Endothelial cell of umbilical vein (primary cell): ENCODE measurements around the gene TM9SF2. TPM values are rescaled to one million over a fixed set of nuclear protein-coding genes. Genes with fewer than 3 reads are reported as not detected.
"Not testable (repeated sequence)": the region's sequence is repeated elsewhere in the genome, so short reads cannot be mapped to it uniquely, and the experiment has no call there.

Source experiments
- BruUV-seq: library from RNA; stranded (reverse); fragments of 400-500 nt; replicated peaks from 2 replicates; lab custom pipeline; 2021; lab: Mats Ljungman, UMichigan
- CTCF ChIA-PET: fragments of 300-600, 350-600 bp; sonication (Branson Sonifier 250); formaldehyde crosslinking; loops from one replicate; lab custom pipeline; 2021; ENCODE audit warnings: antibody characterized with exemption, inconsistent platforms; lab: Charles Lee
- POLR2A ChIA-PET: fragments of 300-600, 350-600 bp; sonication (Branson Sonifier 250); formaldehyde crosslinking; loops from one replicate; lab custom pipeline; 2021; ENCODE audit warnings: antibody characterized with exemption, inconsistent platforms; lab: Charles Lee
- DNase-seq: peaks from one replicate; pipeline ENCODE4 v3.0.0-alpha.2; 2011; ENCODE audit warnings: low read depth, low spot score
- FAIRE-seq: peaks from 2 replicates; lab custom pipeline; 2011; peaks lifted over from hg19 to GRCh38; lab: Jason Lieb, UNC
- H2AFZ ChIP-seq: 2 replicates; pipeline ENCODE4 v1.6.0; 2012; ENCODE audit warnings: low read depth, low read length, control low read depth, inconsistent platforms
- H3K27ac ChIP-seq: 2 replicates; pipeline ENCODE4 v1.5.1; 2011; ENCODE audit warnings: low read depth, mild to moderate bottlenecking, control low read depth, low read length, moderate library complexity; ENCODE audit not compliant: insufficient read depth
- H3K27me3 ChIP-seq, 2 experiments: 2 replicates each; pipeline versions ENCODE4 v1.6.0 to v1.6.1; 2011; ENCODE audit warnings: low read length in 2 of 2, mixed read lengths in 1 of 2; ENCODE audit not compliant: control insufficient read depth in 2 of 2, insufficient read depth in 2 of 2
- H3K36me3 ChIP-seq, 2 experiments: 2 replicates in 1 of 2; 3 replicates in 1 of 2; pipeline ENCODE4 v1.5.1; 2011; ENCODE audit warnings: low read length in 2 of 2, mild to moderate bottlenecking in 1 of 2, moderate library complexity in 1 of 2; ENCODE audit not compliant: control insufficient read depth in 2 of 2, insufficient read depth in 2 of 2; ENCODE audit errors: extremely low read depth in 1 of 2
- H3K4me1 ChIP-seq: 3 replicates; pipeline ENCODE4 v1.5.1; 2011; ENCODE audit warnings: mild to moderate bottlenecking, low read length; ENCODE audit not compliant: control insufficient read depth, insufficient read depth; ENCODE audit errors: extremely low read depth
- H3K4me2 ChIP-seq: 2 replicates; pipeline ENCODE4 v1.6.1; 2011; ENCODE audit warnings: low read length, control low read depth, mixed read lengths; ENCODE audit not compliant: insufficient read depth
- H3K4me3 ChIP-seq, 3 experiments: fragments of 200-600 bp in 1 of 3; sonication (generic), shearing (Covaris generic) in 1 of 3; replicated peaks in 1 of 3; 2 replicates each; pipeline ENCODE4 v1.5.1; 2011 to 2016; ENCODE audit warnings: control low read depth in 3 of 3, low read length in 3 of 3, mild to moderate bottlenecking in 2 of 3, inconsistent platforms in 1 of 3, low read depth in 1 of 3, moderate library complexity in 1 of 3; ENCODE audit not compliant: insufficient read depth in 1 of 3
- H3K79me2 ChIP-seq: 2 replicates; pipeline ENCODE4 v1.6.0; 2012; ENCODE audit warnings: low read length, inconsistent platforms; ENCODE audit not compliant: control insufficient read depth, insufficient read depth
- H3K9ac ChIP-seq: replicated peaks from 2 replicates; pipeline ENCODE3; 2011; ENCODE audit warnings: low read length, control low read depth; ENCODE audit not compliant: insufficient read depth; ENCODE audit errors: extremely low read depth
- H3K9me1 ChIP-seq: replicated peaks from 3 replicates; pipeline ENCODE4 v1.6.0; 2011; ENCODE audit warnings: mild to moderate bottlenecking, low read length; ENCODE audit not compliant: control insufficient read depth, insufficient read depth; ENCODE audit errors: extremely low read depth
- H3K9me3 ChIP-seq: replicated peaks from 2 replicates; pipeline ENCODE4 v1.5.1; 2012; ENCODE audit warnings: low read length, inconsistent platforms; ENCODE audit not compliant: control insufficient read depth, insufficient read depth
- H4K20me1 ChIP-seq: replicated peaks from 2 replicates; pipeline ENCODE3; 2011; ENCODE audit warnings: mild to moderate bottlenecking, low read length; ENCODE audit not compliant: control insufficient read depth, insufficient read depth; ENCODE audit errors: extremely low read depth
- FOS ChIP-seq: IDR thresholded peaks from 2 replicates; pipeline ENCODE4 v1.6.1; 2011; ENCODE audit warnings: mild to moderate bottlenecking, low read length, moderate library complexity, borderline replicate concordance; ENCODE audit not compliant: insufficient read depth
- MYC ChIP-seq: IDR thresholded peaks from one replicate; pipeline ENCODE4 v1.6.1; 2011; ENCODE audit warnings: mild to moderate bottlenecking, low read depth, low read length
- POLR2A ChIP-seq: IDR thresholded peaks from 2 replicates; pipeline ENCODE4 v1.6.1; 2012; ENCODE audit warnings: low read depth, mild to moderate bottlenecking, control low read depth, low read length
- POLR2AphosphoS5 ChIP-seq: IDR thresholded peaks from 2 replicates; pipeline ENCODE4 v1.6.1; 2012; ENCODE audit warnings: low read depth, mild to moderate bottlenecking, control low read depth, low read length, moderate library complexity; ENCODE audit not compliant: insufficient read depth
- dilution Hi-C: fragments of 300-500 bp; cut with MboI; formaldehyde crosslinking; loops from one replicate; pipeline ENCODE4 v1.15.0; 2019; ENCODE audit warnings: low sequenced_read_pairs; ENCODE audit not compliant: extremely low pct_ligation_motif_present
- intact Hi-C: fragments of 100-400 bp; cut with micrococcal nuclease; formaldehyde crosslinking; loops from one replicate; pipeline ENCODE4 v1.10.0; 2022
- polyA plus RNA-seq, 4 experiments: library from polyadenylated mRNA; depleted of rRNA in 3 of 4; stranded (reverse) in 3 of 4; unstranded in 1 of 4; fragments of >200 nt; gene quantifications; 2 replicates each; pipeline versions ENCODE4 v1.2.1 to v1.2.3, GENCODE V29; 2011 to 2012; ENCODE audit warnings: missing spikeins in 1 of 4
- total RNA-seq: library from RNA; stranded (reverse); gene quantifications from 2 replicates; pipeline ENCODE4 v1.2.3, GENCODE V29; 2021
- TF ChIP-seq, protein P1 (sequence below): IDR thresholded peaks from 2 replicates; pipeline ENCODE4 v1.6.1; 2011; ENCODE audit not compliant: insufficient read depth, insufficient read length

TM9SF2 gene
- total and polyA plus RNA-seq, 2 donors (not counting 3 experiments of a cell fraction or from before 2014, with no cell fraction given), result 76.0 to 90.0 TPM

DNA sequence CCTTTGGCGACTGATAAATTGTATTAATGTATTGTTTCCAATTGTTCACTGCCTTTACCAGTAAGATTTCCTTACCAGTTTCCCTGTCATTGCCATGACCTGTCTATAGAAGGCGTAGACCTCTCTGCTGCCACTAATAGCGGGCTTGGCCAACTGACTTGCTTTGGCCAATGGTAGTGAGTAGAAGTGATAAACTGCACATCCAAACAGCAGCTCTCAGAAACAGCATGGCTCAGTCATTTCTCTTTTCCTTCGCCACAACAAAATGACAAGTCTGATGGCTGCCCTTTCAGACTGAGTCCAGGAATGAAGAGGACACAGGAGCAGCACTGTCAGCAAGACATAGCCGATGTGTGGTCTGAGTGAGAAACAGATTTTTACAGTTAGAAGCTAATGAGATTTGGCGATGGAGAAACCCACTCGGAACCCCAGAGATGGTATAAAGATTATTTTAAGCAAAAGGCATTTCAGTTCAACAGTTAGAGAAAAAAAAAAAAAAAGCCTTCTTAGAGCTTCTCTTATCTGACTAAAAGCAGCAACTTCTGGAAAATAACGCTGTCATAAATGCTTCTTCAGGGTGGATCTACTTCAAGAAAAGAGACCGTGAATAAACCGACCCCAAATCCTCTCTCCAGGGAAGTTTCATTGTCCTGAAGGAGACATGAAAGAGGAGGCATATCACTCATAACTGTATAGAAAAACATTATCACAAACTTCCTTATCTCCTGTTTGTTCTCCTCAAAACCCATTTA lies 42.0 kb upstream of the TM9SF2 start:
- Histone ChIP-seq H4K20me1 (no peaks in the 10 kb centered on the region), H3K79me2 (no peaks in the 10 kb centered on the region), H3K9me1 (no peaks in the 10 kb centered on the region), H3K36me3 (no peaks in the 10 kb centered on the region), H3K4me2 (no peak overlapping the region), H3K4me1 (no peaks in the 10 kb centered on the region), H3K9ac (no peak overlapping the region), H2AFZ (no peak overlapping the region), H3K9me3 (no peaks in the 10 kb centered on the region), H3K27me3 (peaks cover 5 to 16% of the 10 kb centered on the region in 2 experiments), H3K4me3 (no peak overlapping the region), H3K27ac (no peak overlapping the region)
- ChIA-PET POLR2A (no interaction called here), CTCF (interaction anchor here (0.6 to 0.7 kb wide), 2 partner anchors 10 to 131 kb away, joined by 3 read pairs; no protein-coding TSS in a partner anchor)
- intact Hi-C loops, result no loop called here
- TF ChIP-seq MYC (no peak), POLR2AphosphoS5 (no peak), FOS (no peak), POLR2A (no peak)
- TF ChIP-seq, protein P1, sequence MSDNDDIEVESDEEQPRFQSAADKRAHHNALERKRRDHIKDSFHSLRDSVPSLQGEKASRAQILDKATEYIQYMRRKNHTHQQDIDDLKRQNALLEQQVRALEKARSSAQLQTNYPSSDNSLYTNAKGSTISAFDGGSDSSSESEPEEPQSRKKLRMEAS, result no peak
- no peak for DNase-seq
- no peak for FAIRE-seq
- BruUV-seq, result no TSS peak
- dilution Hi-C loops, result no loop called here

- DNase-seq, H3K9me1 ChIP-seq, H3K4me2 ChIP-seq, dilution Hi-C loops, intact Hi-C loops, BruUV-seq, CTCF ChIA-PET, POLR2A ChIA-PET, H3K4me3 ChIP-seq, H3K9ac ChIP-seq, H3K9me3 ChIP-seq, H4K20me1 ChIP-seq, H3K79me2 ChIP-seq, H3K27ac ChIP-seq, FAIRE-seq, H2AFZ ChIP-seq, H3K4me1 ChIP-seq, H3K36me3 ChIP-seq: not testable (repeated sequence)
- H3K27me3 ChIP-seq, result peaks cover 6 to 19% of the 10 kb centered on the region in 2 experiments
These were observed 40.5 kb upstream of the TM9SF2 start for GRCh38 chr13:99460802-99461201.
